ENCODE measurements around the gene SPDYE6. TPM values are rescaled to one million over a fixed set of nuclear protein-coding genes. Genes with fewer than 3 reads are reported as not detected.
A peak's percentile ranks its signal among the peaks of the same experiment; 100 is the strongest.
"Not testable (repeated sequence)": the region's sequence is repeated elsewhere in the genome, so short reads cannot be mapped to it uniquely, and the experiment has no call there.

SPDYE6 gene
- total RNA-seq, 6 experiments from 2014 or later: not detected

DNA sequence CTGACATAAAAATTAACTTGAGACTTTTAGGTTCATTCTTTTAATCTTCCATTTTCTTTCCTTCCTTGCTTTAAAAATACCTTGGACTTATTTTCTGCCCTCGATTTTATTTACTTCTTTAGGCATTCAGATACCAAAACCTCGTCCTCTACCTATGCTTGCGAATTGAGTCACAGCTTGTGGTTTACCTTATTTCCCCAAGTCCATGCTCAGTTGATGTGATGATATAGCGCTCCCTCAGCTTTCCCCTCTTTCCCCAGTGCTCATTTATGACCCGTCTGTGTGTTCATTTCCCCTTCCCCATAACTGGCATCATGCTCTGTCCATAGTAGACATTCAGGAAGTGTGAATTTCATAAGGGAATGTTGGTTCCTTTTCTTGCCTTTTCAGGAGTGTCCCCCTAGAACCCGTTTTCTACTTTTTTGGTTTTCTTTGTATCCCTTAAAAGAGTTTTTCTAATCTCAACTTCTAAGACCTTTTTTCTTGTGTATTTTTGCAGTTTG lies 20.8 kb upstream of the SPDYE6 start:
- Mint-ChIP-seq H3K4me1 (ENCODE audit: low read depth) (no peaks in the 10 kb centered on the region), H3K4me3 (no peak overlapping the region), H3K27ac (no peak overlapping the region), H3K36me3 (ENCODE audit: low read depth) (peaks cover 12% of the 10 kb centered on the region; the same call in 1 of the 2 replicates), H3K27me3 (ENCODE audit: insufficient read depth) (peaks cover 1% of the 10 kb centered on the region), H3K9me3 (no peaks in the 10 kb centered on the region)
- TF ChIP-seq, protein P1, sequence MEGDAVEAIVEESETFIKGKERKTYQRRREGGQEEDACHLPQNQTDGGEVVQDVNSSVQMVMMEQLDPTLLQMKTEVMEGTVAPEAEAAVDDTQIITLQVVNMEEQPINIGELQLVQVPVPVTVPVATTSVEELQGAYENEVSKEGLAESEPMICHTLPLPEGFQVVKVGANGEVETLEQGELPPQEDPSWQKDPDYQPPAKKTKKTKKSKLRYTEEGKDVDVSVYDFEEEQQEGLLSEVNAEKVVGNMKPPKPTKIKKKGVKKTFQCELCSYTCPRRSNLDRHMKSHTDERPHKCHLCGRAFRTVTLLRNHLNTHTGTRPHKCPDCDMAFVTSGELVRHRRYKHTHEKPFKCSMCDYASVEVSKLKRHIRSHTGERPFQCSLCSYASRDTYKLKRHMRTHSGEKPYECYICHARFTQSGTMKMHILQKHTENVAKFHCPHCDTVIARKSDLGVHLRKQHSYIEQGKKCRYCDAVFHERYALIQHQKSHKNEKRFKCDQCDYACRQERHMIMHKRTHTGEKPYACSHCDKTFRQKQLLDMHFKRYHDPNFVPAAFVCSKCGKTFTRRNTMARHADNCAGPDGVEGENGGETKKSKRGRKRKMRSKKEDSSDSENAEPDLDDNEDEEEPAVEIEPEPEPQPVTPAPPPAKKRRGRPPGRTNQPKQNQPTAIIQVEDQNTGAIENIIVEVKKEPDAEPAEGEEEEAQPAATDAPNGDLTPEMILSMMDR (IDR thresholded peaks at IDR 0.05): no peak
- no peak for DNase-seq

DNA sequence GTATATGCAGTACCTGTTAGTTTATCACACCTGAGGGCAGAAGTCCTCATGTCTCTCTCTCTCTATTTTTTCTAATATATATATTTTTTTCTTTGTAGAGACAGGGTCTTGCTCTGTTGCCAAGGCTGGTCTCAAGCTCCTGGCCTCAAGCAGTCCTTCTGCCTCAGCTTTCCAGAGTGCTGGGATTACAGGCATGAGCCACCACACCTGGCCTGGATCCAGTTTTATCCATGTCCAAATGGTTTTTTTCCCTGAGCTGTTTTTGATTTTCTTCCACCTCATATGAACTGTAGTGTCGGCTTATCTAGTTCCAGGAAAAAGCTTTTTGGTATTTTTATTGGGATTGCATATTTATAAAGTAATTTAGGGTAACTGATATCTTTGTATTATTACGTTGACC lies 16.6 kb upstream of the SPDYE6 start:
- H3K4me3 Mint-ChIP-seq; H3K27me3 Mint-ChIP-seq (ENCODE audit: insufficient read depth); H3K9me3 Mint-ChIP-seq; H3K27ac Mint-ChIP-seq; DNase-seq; H3K4me1 Mint-ChIP-seq (ENCODE audit: low read depth): not testable (repeated sequence)
- H3K36me3 Mint-ChIP-seq (ENCODE audit: low read depth): peaks cover 28% of the 10 kb centered on the region

DNA sequence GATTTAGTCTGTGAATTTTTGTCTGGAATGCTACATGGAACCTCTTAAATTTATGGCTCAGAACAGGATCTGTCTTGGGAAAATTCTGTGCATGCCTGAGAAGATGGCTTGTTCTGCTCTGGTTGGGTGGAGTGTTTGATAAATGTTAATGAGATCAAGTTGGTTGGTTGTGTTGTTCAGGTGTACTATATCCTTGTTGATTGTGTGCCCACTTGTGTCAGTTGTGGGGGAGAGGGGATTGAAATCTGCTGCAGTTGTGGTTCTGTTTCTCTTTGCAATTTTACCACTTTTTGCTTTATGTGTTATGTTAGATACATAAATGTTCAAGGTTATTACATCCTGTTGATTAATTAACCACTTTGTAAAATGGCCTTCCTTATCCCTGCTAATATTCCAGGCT lies 13.8 kb upstream of the SPDYE6 start:
- Mint-ChIP-seq H3K36me3 (ENCODE audit: low read depth) (peaks cover 23% of the 10 kb centered on the region), H3K4me1 (ENCODE audit: low read depth) (peaks cover 11% of the 10 kb centered on the region)
- H3K27me3 Mint-ChIP-seq (ENCODE audit: insufficient read depth); H3K27ac Mint-ChIP-seq; DNase-seq; H3K9me3 Mint-ChIP-seq; H3K4me3 Mint-ChIP-seq: not testable (repeated sequence)

DNA sequence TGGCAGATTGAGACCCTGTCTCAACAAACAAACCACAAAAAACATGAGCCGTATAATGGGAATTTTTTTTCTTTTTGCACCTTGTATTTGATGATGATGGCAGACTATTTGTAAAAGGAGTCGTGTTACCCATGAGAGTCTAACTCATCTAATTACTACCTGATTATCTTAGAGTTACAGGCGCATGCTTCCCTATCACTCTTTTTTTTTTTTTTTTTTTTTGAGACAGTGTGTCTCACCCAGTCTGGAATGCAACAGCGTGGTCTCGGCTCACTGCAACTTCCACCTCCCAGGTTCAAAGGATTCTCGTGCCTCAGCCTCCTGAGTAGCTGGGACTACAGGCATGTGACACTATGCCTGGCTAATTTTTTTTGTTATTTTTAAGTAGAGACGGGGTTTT lies 9.1 kb upstream of the SPDYE6 start:
- not testable (repeated sequence) for DNase-seq; H3K4me1 Mint-ChIP-seq (ENCODE audit: low read depth); H3K27ac Mint-ChIP-seq; H3K9me3 Mint-ChIP-seq; H3K27me3 Mint-ChIP-seq (ENCODE audit: insufficient read depth)
- H3K4me3 Mint-ChIP-seq: peak overlapping the region; percentile 96
- H3K36me3 Mint-ChIP-seq (ENCODE audit: low read depth): peaks cover 15% of the 10 kb centered on the region

DNA sequence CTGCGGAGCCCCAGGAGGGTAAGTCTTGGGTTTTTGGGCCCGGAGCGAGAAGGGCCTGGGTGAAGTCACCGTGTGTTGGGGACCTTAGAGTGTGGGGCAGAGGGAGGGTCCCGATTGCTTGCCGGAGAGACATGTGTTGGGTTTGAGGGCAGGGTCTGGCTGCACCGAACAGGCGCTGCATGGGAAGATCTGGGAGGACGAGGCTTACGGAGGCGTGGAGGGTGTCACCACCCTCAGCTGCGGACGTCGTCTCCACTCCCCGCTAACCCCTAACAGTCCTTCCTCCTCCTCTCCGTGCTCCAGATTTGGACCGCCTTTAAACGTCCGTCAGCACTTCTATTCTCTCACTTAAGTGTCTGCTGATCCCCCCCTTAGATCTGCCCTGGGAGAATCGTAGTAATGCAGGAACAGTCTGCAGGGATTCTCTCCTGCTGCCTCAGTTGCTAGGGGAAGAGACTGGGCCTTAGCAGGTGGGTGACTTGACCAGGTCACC lies 8.2 kb upstream of the SPDYE6 start:
- not testable (repeated sequence) for H3K4me1 Mint-ChIP-seq (ENCODE audit: low read depth); DNase-seq; H3K9me3 Mint-ChIP-seq; H3K36me3 Mint-ChIP-seq (ENCODE audit: low read depth); H3K27me3 Mint-ChIP-seq (ENCODE audit: insufficient read depth)
- Mint-ChIP-seq H3K27ac (peak overlapping the region; percentile 91), H3K4me3 (peak overlapping the region; percentile 96)

DNA sequence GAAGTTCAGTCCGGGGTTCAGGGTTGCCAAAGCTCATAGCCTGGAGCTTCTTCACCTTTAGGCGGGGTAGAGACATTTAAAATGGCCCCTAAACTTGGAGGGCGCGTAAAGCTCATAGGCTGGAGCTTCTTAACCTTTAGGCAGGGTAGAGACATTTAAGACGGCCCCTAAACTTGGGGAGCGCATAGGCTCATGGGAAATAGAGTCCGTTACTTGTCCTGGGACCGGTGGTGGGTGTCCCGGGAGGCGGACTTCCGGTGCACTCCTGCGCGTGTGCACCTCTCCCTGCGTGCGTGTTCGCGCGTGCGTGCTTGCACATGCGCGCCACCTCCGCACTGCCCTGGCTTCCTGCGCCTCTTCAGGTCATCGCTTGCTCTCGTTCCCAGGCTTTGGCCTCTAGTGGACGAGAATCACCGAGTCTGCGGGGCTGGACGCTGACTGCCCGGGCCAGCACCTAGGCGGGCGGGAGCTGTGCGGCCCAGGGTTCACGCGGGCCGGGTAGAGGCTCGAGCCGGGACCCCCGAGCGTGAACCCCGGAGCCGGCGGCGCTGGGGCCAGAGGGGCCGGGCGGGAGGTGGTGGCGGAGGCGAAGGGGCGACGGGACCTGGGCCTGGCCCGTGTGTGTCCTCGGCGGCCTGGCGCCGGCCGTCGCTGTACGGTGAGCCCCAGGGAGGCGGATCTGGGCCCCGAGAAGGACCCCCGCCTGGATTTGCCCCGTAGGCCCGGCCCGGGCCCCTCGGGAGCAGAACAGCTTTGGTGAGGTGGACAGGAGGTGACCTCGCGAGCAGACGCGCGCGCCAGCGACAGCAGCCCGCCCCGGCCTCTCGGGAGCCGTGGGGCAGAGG lies 7.5 kb upstream of the SPDYE6 start:
- peak overlapping the region; percentile 96 for H3K4me3 Mint-ChIP-seq
- not testable (repeated sequence) for H3K27me3 Mint-ChIP-seq (ENCODE audit: insufficient read depth); H3K4me1 Mint-ChIP-seq (ENCODE audit: low read depth); H3K9me3 Mint-ChIP-seq; H3K36me3 Mint-ChIP-seq (ENCODE audit: low read depth)
- TF ChIP-seq, protein P1 (IDR thresholded peaks at IDR 0.05): peak; percentile 41; the same call in 1 of the 2 replicates
- H3K27ac Mint-ChIP-seq: peak overlapping the region; percentile 91
- DNase-seq: peak; percentile 98

DNA sequence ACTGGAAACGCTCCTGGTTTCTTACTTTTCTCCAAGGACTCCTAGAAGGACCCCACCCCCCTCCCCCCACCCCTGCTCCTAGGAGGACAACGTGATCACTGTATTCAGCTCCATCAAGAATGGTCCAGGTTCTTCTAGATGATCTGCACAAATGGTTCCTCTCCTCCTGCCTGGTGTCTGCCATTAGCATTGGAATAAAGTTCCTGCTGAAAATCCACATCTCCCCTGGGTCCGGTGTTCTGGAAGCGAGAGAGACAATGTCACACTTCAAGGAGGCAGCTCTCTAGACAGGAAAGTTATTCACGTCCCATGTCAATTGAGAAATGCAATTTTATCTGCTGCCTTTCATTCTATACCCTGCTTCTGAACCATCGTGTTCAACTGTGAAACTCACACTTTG lies 9.3 kb downstream of the SPDYE6 start:
- not testable (repeated sequence) for H3K36me3 Mint-ChIP-seq (ENCODE audit: low read depth); H3K4me1 Mint-ChIP-seq (ENCODE audit: low read depth); H3K27ac Mint-ChIP-seq; H3K9me3 Mint-ChIP-seq; H3K4me3 Mint-ChIP-seq; DNase-seq; H3K27me3 Mint-ChIP-seq (ENCODE audit: insufficient read depth)

DNA sequence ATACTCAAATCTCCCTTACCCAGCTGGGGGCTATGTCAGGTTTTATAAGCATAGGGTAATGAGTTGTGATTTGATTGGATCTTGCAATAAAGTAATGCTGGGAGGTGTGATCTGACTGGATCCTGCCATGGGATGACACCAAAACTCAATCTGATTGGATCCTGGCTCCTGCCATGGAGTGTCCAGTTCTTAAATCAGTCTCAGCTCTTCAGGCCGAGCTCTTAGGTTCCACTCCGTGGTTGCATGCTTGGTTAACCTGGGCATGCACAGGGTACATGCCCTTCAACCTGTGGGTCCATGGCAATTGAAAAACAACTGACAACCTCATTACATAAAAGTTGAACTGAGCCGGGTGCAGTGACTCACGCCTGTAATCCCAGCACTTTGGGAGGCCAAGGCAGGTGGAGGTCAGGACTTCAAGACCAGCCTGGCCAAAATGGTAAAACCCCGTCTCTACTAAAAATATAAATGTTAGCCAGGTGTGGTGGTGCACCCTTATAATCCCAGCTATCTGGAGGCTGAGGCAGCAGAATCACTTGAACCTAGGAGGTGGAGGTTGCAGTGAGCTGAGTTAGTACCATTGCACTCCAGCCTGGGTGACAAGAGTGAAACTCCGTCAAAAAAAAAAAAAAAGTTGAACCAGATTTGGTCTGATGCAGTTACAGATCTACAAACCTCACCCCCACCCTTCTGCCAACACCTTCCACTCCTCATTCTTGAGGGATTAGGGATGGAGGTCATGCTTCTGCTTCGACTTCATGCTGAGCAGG lies 15.5 kb downstream of the SPDYE6 start:
- not testable (repeated sequence) for H3K27ac Mint-ChIP-seq; H3K4me3 Mint-ChIP-seq; H3K27me3 Mint-ChIP-seq (ENCODE audit: insufficient read depth); H3K36me3 Mint-ChIP-seq (ENCODE audit: low read depth); H3K9me3 Mint-ChIP-seq; DNase-seq; H3K4me1 Mint-ChIP-seq (ENCODE audit: low read depth)

DNA sequence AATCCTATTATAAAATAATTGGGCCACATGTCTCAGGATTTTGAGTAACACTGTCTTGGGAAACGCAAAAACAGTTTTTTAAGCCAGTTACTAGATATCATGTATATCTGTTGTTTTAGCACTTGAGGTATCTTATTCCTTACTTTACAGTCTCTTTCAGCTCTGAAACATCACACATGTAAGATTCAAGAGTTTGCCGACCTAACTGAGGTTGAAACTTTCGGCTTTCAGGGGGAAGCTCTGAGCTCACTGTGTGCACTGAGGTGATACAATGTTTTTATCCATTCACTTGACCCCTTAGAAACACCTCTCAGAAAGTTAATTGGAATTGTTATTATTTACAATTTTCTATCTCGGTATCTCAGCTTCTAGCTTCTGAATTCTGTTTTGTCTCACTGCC lies 18.8 kb downstream of the SPDYE6 start:
- not testable (repeated sequence) for H3K36me3 Mint-ChIP-seq (ENCODE audit: low read depth); H3K27ac Mint-ChIP-seq; H3K27me3 Mint-ChIP-seq (ENCODE audit: insufficient read depth)

DNA sequence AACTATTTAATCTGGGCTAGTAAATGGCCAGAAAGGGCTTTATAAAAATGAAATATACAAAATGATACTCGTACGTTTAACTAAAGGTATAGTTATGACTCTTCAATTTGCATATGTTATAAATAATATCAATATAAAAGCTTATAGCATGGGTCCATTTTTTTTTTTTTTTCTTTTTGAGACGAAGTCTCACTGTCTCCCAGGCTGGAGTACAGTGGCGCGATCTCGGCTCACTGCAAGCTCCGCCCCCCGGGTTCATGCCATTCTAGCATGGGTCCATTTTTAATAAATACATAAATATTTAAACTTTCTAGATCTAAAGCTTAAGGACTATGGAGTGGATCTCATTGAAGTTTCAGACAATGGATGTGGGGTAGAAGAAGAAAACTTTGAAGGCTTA lies 19.2 kb downstream of the SPDYE6 start:
- not testable (repeated sequence) for H3K27ac Mint-ChIP-seq; H3K36me3 Mint-ChIP-seq (ENCODE audit: low read depth); DNase-seq; H3K4me3 Mint-ChIP-seq; H3K27me3 Mint-ChIP-seq (ENCODE audit: insufficient read depth); H3K9me3 Mint-ChIP-seq; H3K4me1 Mint-ChIP-seq (ENCODE audit: low read depth)

More for the DNA sequence above, 18.8 kb downstream of the SPDYE6 start:
- not testable (repeated sequence) for DNase-seq; H3K4me3 Mint-ChIP-seq; H3K9me3 Mint-ChIP-seq; H3K4me1 Mint-ChIP-seq (ENCODE audit: low read depth)

DNA sequence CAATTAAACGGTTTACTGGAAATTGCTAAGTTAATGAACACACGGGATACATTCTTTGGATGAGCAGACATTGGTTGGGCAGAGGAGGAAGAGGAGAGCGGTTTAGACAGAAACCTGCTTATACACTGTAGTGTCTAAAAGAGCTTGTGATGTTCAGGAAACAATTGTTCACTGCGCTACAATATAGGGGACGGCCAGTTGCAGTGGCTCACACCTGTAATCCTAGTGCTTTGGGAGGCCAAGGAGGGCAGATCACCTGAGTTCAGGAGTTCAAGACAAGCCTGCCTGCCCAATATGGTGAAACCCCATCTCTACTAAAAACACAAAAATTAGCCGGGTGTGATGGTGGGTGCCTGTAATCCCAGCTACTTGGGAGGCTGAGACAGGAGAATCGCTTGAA lies 20.7 kb downstream of the SPDYE6 start:
- H3K9me3 Mint-ChIP-seq; H3K27ac Mint-ChIP-seq; H3K4me1 Mint-ChIP-seq (ENCODE audit: low read depth); H3K4me3 Mint-ChIP-seq; DNase-seq; H3K36me3 Mint-ChIP-seq (ENCODE audit: low read depth): not testable (repeated sequence)
- H3K27me3 Mint-ChIP-seq (ENCODE audit: insufficient read depth): peaks cover 15% of the 10 kb centered on the region

All from HFFc6 (cell line).